ENCODE data around the gene RBPJL.

RBPJL gene

DNA sequence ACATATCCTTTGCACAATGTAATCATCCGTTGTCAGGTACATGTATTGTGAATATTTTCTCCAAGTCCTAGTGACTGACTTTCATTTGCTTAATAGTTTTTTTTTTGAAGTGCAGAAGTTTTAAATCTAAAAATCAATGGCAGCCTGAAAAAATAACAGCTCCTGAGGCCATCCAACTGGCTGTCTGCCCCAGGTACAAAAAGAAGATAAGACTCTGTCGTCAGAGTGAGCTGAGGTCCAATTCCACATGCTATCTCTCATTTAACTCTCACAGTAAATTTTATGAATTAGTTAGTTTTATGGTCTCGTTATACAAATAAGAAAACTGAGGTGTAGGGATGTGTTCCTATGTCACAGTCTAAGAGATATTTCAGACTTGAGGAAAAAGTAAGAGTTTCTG lies 31.3 kb upstream of the RBPJL start:
- no peaks in the 10 kb centered on the region for H3K4me1 ChIP-seq (ENCODE audit: control insufficient read depth, insufficient read depth, low read length)
- 0 out of 2 replicates have a peak, but pooled peaks cover 1% of the 10 kb centered on the region for H3K27me3 ChIP-seq (ENCODE audit: control insufficient read depth, insufficient read depth, low read length)
- DNase-seq (ENCODE audit: low read depth, low spot score): no peak
- no peak overlapping the region for H3K4me3 ChIP-seq (ENCODE audit: low read length)
- no peaks in the 10 kb centered on the region for H3K9me3 ChIP-seq (ENCODE audit: control insufficient read depth, insufficient read depth, low read length)
- WGBS (ENCODE audit: insufficient coverage, insufficient read length): no CpG with 5 or more reads among the region's 3 CpGs
- H3K36me3 ChIP-seq (ENCODE audit: control insufficient read depth, insufficient read depth, low read length): no peaks in the 10 kb centered on the region
- no peak overlapping the region for H3K27ac ChIP-seq (ENCODE audit: low read length)

DNA sequence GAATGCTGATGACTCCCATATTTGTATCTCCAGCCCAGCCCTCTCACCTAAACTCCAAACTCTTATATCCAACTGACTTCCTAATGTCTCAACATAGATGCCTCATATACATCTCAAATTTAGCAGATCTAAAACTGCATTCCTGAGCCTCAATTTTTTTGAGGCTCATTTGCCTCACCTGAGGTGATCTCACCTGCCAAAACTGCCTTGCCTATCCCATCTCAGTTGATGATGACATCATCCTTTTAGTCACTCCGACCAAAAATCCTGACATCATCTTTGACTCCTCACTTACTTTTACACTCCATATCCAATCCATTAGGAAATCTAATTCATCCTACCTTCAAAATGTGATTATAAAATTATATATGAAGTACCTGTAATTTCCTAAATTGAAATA lies 26.6 kb upstream of the RBPJL start:
- Histone ChIP-seq H3K9me3 (ENCODE audit: control insufficient read depth, insufficient read depth, low read length) (no peaks in the 10 kb centered on the region), H3K27me3 (ENCODE audit: control insufficient read depth, insufficient read depth, low read length) (0 out of 2 replicates have a peak, but pooled peaks cover 1% of the 10 kb centered on the region), H3K36me3 (ENCODE audit: control insufficient read depth, insufficient read depth, low read length) (no peaks in the 10 kb centered on the region), H3K27ac (ENCODE audit: low read length) (no peak overlapping the region), H3K4me3 (ENCODE audit: low read length) (no peak overlapping the region), H3K4me1 (ENCODE audit: control insufficient read depth, insufficient read depth, low read length) (no peaks in the 10 kb centered on the region)
- 100% methylated on average over 1 of the region's 1 CpG for WGBS (ENCODE audit: insufficient coverage, insufficient read length)
- DNase-seq (ENCODE audit: low read depth, low spot score): no peak

GRCh38 chr20:45282700-45283550 lies 23.7 kb upstream of the RBPJL start:
- no peaks in the 10 kb centered on the region for H3K4me1 ChIP-seq (ENCODE audit: control insufficient read depth, insufficient read depth, low read length)
- H3K36me3 ChIP-seq (ENCODE audit: control insufficient read depth, insufficient read depth, low read length): no peaks in the 10 kb centered on the region
- DNase-seq (ENCODE audit: low read depth, low spot score): no peak
- no peak overlapping the region for H3K4me3 ChIP-seq (ENCODE audit: low read length)
- H3K27me3 ChIP-seq (ENCODE audit: control insufficient read depth, insufficient read depth, low read length): no peaks in the 10 kb centered on the region
- no peak overlapping the region for H3K27ac ChIP-seq (ENCODE audit: low read length)
- H3K9me3 ChIP-seq (ENCODE audit: control insufficient read depth, insufficient read depth, low read length): no peaks in the 10 kb centered on the region
- WGBS (ENCODE audit: insufficient coverage, insufficient read length): 100% methylated on average over 2 of the region's 7 CpGs

DNA sequence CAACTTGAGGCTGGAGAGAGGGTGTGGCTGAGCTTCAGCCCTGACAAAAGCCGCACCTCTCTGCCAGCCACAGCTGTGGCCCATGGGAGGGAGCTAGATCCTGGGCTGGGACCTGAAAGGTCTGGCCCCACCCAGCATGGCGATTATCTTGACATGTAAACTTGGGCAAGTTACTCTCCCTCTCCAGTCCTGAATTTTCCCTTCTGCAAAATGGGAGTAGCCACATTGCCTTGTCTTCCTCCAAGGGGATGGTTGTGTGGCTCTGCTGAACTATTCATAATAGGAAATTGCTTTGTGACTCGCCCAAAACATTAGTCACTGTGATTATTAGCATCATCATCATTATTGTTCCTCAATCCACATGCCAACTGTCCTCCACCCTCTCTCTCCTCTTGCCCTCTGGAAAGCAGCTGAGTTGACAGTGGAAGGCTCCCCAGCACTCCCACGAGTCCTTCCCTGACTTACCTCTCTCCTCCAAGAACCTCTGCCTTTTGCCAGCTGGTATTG lies 23.0 kb upstream of the RBPJL start:
- Histone ChIP-seq H3K36me3 (ENCODE audit: control insufficient read depth, insufficient read depth, low read length) (no peaks in the 10 kb centered on the region), H3K27me3 (ENCODE audit: control insufficient read depth, insufficient read depth, low read length) (no peaks in the 10 kb centered on the region), H3K4me1 (ENCODE audit: control insufficient read depth, insufficient read depth, low read length) (no peaks in the 10 kb centered on the region), H3K9me3 (ENCODE audit: control insufficient read depth, insufficient read depth, low read length) (no peaks in the 10 kb centered on the region), H3K4me3 (ENCODE audit: low read length) (no peak overlapping the region), H3K27ac (ENCODE audit: low read length) (no peak overlapping the region)
- DNase-seq (ENCODE audit: low read depth, low spot score): no peak
- no CpG with 5 or more reads among the region's 4 CpGs for WGBS (ENCODE audit: insufficient coverage, insufficient read length)

- H3K4me1 ChIP-seq (ENCODE audit: control insufficient read depth, insufficient read depth, low read length): peaks cover 3% of the 10 kb centered on the region; the same call in 1 of the 2 replicates
- WGBS (ENCODE audit: insufficient coverage, insufficient read length): no CpG with 5 or more reads among the region's 4 CpGs
- H3K27ac ChIP-seq (ENCODE audit: low read length): no peak overlapping the region
- no peaks in the 10 kb centered on the region for H3K9me3 ChIP-seq (ENCODE audit: control insufficient read depth, insufficient read depth, low read length)
- no peak overlapping the region for H3K4me3 ChIP-seq (ENCODE audit: low read length)
- no peak for DNase-seq (ENCODE audit: low read depth, low spot score)
- H3K27me3 ChIP-seq (ENCODE audit: control insufficient read depth, insufficient read depth, low read length): peaks cover 3% of the 10 kb centered on the region; the same call in 1 of the 2 replicates
- no peaks in the 10 kb centered on the region for H3K36me3 ChIP-seq (ENCODE audit: control insufficient read depth, insufficient read depth, low read length)
Measured at GRCh38 chr20:45288376-45288775, 18.3 kb upstream of the RBPJL start.

GRCh38 chr20:45288860-45289259 lies 17.8 kb upstream of the RBPJL start:
- peaks cover 3% of the 10 kb centered on the region; the same call in 1 of the 2 replicates for H3K4me1 ChIP-seq (ENCODE audit: control insufficient read depth, insufficient read depth, low read length)
- H3K36me3 ChIP-seq (ENCODE audit: control insufficient read depth, insufficient read depth, low read length): no peaks in the 10 kb centered on the region
- no peak for DNase-seq (ENCODE audit: low read depth, low spot score)
- no peak overlapping the region for H3K4me3 ChIP-seq (ENCODE audit: low read length)
- no peak overlapping the region for H3K27ac ChIP-seq (ENCODE audit: low read length)
- H3K9me3 ChIP-seq (ENCODE audit: control insufficient read depth, insufficient read depth, low read length): no peaks in the 10 kb centered on the region
- WGBS (ENCODE audit: insufficient coverage, insufficient read length): no CpG with 5 or more reads among the region's 5 CpGs
- peaks cover 3% of the 10 kb centered on the region; the same call in 1 of the 2 replicates for H3K27me3 ChIP-seq (ENCODE audit: control insufficient read depth, insufficient read depth, low read length)

DNA sequence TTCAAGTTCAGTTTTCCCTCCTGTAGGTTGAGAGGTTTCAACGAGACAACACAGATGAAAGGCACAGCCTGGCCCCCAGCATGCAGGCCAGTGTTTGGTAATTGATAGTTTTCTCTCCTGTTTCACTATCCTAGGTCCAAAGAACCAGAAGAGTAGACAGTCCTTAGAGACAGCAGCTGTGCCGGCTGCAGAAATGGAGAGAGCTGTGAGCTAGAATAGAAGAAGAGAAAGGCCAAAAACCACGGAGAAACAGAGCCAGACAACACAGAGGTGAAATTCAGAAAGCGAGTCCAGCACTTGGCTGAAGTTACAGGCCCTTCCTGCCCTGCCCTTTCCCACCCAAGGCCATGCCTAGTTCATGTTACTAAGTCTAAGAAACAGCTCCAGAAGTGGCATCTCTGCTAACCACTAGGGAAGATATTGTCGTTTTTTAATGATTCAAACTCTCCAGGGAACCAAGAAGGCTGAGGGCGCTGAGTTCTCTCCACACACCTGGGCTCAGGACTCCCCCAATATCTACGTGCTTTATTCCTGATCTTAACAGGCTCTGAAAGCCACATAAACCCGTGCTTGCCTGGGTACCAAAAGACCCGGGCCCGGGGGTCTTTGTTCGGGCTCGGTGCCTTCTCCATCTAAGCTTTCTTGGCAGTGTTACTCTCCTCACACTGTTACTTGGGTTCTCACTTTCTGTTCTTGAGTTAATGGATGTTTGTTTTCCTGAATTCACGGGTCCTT lies 16.5 kb upstream of the RBPJL start:
- H3K4me1 ChIP-seq (ENCODE audit: control insufficient read depth, insufficient read depth, low read length): peaks cover 3% of the 10 kb centered on the region; the same call in 1 of the 2 replicates
- H3K27ac ChIP-seq (ENCODE audit: low read length): no peak overlapping the region
- no peak overlapping the region for H3K4me3 ChIP-seq (ENCODE audit: low read length)
- WGBS (ENCODE audit: insufficient coverage, insufficient read length): no CpG with 5 or more reads among the region's 13 CpGs
- no peak for DNase-seq (ENCODE audit: low read depth, low spot score)
- no peaks in the 10 kb centered on the region for H3K9me3 ChIP-seq (ENCODE audit: control insufficient read depth, insufficient read depth, low read length)
- no peaks in the 10 kb centered on the region for H3K36me3 ChIP-seq (ENCODE audit: control insufficient read depth, insufficient read depth, low read length)
- peaks cover 3% of the 10 kb centered on the region for H3K27me3 ChIP-seq (ENCODE audit: control insufficient read depth, insufficient read depth, low read length)

- Histone ChIP-seq H3K4me3 (ENCODE audit: low read length) (no peak overlapping the region), H3K9me3 (ENCODE audit: control insufficient read depth, insufficient read depth, low read length) (no peaks in the 10 kb centered on the region), H3K36me3 (ENCODE audit: control insufficient read depth, insufficient read depth, low read length) (no peaks in the 10 kb centered on the region), H3K4me1 (ENCODE audit: control insufficient read depth, insufficient read depth, low read length) (peaks cover 3% of the 10 kb centered on the region; the same call in 1 of the 2 replicates), H3K27me3 (ENCODE audit: control insufficient read depth, insufficient read depth, low read length) (peaks cover 3% of the 10 kb centered on the region), H3K27ac (ENCODE audit: low read length) (no peak overlapping the region)
- WGBS (ENCODE audit: insufficient coverage, insufficient read length): no CpG with 5 or more reads among the region's 8 CpGs
- DNase-seq (ENCODE audit: low read depth, low spot score): peak; percentile 80
Measured at GRCh38 chr20:45290677-45291355, 15.8 kb upstream of the RBPJL start.

- no peaks in the 10 kb centered on the region for H3K9me3 ChIP-seq (ENCODE audit: control insufficient read depth, insufficient read depth, low read length)
- H3K36me3 ChIP-seq (ENCODE audit: control insufficient read depth, insufficient read depth, low read length): no peaks in the 10 kb centered on the region
- no peak overlapping the region for H3K4me3 ChIP-seq (ENCODE audit: low read length)
- DNase-seq (ENCODE audit: low read depth, low spot score): no peak
- peaks cover 3% of the 10 kb centered on the region; the same call in 1 of the 2 replicates for H3K4me1 ChIP-seq (ENCODE audit: control insufficient read depth, insufficient read depth, low read length)
- peaks cover 3% of the 10 kb centered on the region for H3K27me3 ChIP-seq (ENCODE audit: control insufficient read depth, insufficient read depth, low read length)
- WGBS (ENCODE audit: insufficient coverage, insufficient read length): no CpG with 5 or more reads among the region's 9 CpGs
- H3K27ac ChIP-seq (ENCODE audit: low read length): no peak overlapping the region
Measured at GRCh38 chr20:45291526-45291925, 15.1 kb upstream of the RBPJL start.

DNA sequence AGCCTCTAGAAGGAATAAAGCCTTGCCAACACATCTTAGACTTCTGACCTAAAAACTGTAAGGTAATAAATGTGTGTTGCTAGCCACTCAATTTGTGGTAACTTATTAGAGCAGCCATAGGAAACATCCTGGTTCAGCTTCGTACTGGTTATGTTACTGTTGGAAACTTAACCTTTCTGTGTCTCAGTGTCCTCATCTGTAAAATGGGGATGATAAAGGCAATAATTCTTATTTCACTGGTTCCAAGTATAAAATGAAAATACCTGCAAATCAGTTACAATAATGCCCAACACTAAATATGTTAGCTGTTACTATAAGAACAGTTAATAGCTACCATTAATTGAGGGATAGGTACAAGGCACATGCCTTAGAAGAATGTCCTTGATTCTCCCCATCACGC lies 14.3 kb upstream of the RBPJL start:
- Histone ChIP-seq H3K27me3 (ENCODE audit: control insufficient read depth, insufficient read depth, low read length) (peaks cover 3% of the 10 kb centered on the region), H3K27ac (ENCODE audit: low read length) (no peak overlapping the region), H3K4me1 (ENCODE audit: control insufficient read depth, insufficient read depth, low read length) (peaks cover 3% of the 10 kb centered on the region; the same call in 1 of the 2 replicates), H3K36me3 (ENCODE audit: control insufficient read depth, insufficient read depth, low read length) (no peaks in the 10 kb centered on the region), H3K9me3 (ENCODE audit: control insufficient read depth, insufficient read depth, low read length) (no peaks in the 10 kb centered on the region), H3K4me3 (ENCODE audit: low read length) (no peak overlapping the region)
- no CpG with 5 or more reads among the region's 2 CpGs for WGBS (ENCODE audit: insufficient coverage, insufficient read length)
- no peak for DNase-seq (ENCODE audit: low read depth, low spot score)
